Upper lobe of left lung (tissue), 6 donors: ENCODE data around the gene CXCL5. TPM values are rescaled to one million over a fixed set of nuclear protein-coding genes. Genes with fewer than 3 reads are reported as not detected.

Experiments
- ATAC-seq, 2 donors: fragments of 200-7000 bp; cut with Tn5 transposase; one replicate each; pipeline ENCODE4 v1.9.1; 2022; ENCODE audit warnings: mild to moderate bottlenecking in 2 of 2, moderate library complexity in 2 of 2; ENCODE audit not compliant: low FRiP score in 2 of 2
- DNase-seq, 2 donors: peaks; one replicate each; pipeline ENCODE4 v3.0.0-alpha.2; 2019 to 2020
- H3K27ac ChIP-seq, 4 donors: fragments of 200-600 bp; sonication (generic); one replicate each; pipeline ENCODE4 v1.5.1; 2016 to 2019
- H3K27me3 ChIP-seq, 4 donors: fragments of 200-600 bp; sonication (generic); one replicate each; pipeline ENCODE4 v1.5.1; 2017 to 2019
- H3K36me3 ChIP-seq, 4 donors: fragments of 200-600 bp; sonication (generic); one replicate each; pipeline ENCODE4 v1.5.1; 2016 to 2019
- H3K4me1 ChIP-seq, 4 donors: fragments of 200-600 bp; sonication (generic); one replicate each; pipeline ENCODE4 v1.5.1; 2018 to 2019
- H3K4me3 ChIP-seq, 4 donors: fragments of 200-600 bp; sonication (generic); one replicate each; pipeline ENCODE4 v1.5.1; 2017 to 2019; ENCODE audit warnings: mild to moderate bottlenecking in 2 of 4, moderate library complexity in 1 of 4
- H3K9me3 ChIP-seq, 4 donors: fragments of 200-600 bp; sonication (generic); one replicate each; pipeline ENCODE4 v1.5.1; 2018 to 2019
- EP300 ChIP-seq, 4 donors: sonication (generic); formaldehyde crosslinking; IDR thresholded peaks; one replicate each; pipeline ENCODE4 v1.5.1; 2017; ENCODE audit warnings: antibody characterized with exemption in 4 of 4, control low read depth in 2 of 4
- POLR2A ChIP-seq, 4 donors: fragments of 450-650 bp; IDR thresholded peaks; one replicate each; pipeline ENCODE4 v1.5.1; 2016 to 2017; ENCODE audit warnings: antibody characterized with exemption in 4 of 4, mild to moderate bottlenecking in 2 of 4
- POLR2AphosphoS5 ChIP-seq, 2 donors: sonication (generic); formaldehyde crosslinking; IDR thresholded peaks; one replicate each; pipeline ENCODE4 v1.5.1; 2017; ENCODE audit warnings: antibody characterized with exemption in 2 of 2
- WGBS, 2 donors: methylation state at CpG; one replicate each; pipeline ENCODE4 v1.1.5; 2017 to 2018; 5-methylcytosine and 5-hydroxymethylcytosine counted together
- total RNA-seq, 6 donors: library from RNA; depleted of rRNA in 4 of 6; stranded (reverse); fragments of >200 nt in 4 of 6; gene quantifications; one replicate each; pipeline versions ENCODE4 v1.1.0 to v1.2.1, GENCODE V29; 2016 to 2021
- TF ChIP-seq, protein P1 (sequence below), 6 experiments: fragments of 450-650 bp in 4 of 6; fragments of 200-600 bp in 2 of 6; sonication (generic) in 2 of 6; IDR thresholded peaks; one replicate each; pipeline ENCODE4 v1.5.1; 2016 to 2019; ENCODE audit warnings: antibody characterized with exemption in 6 of 6
- donor health status: DM: no; HTN: no; CAD: no; lungs with moderate emphysema.
- donor health status: DM: no; HTN: yes; CAD: no; lungs with severe emphysema.

The CXCL5 gene
- total RNA-seq, 6 donors from 2014 or later: 2.1 to 16.0 (median 6.7) TPM

GRCh38 chr4:74044677-74045076, 46.2 kb upstream of the CXCL5 start:
- no peak for ATAC-seq
- Histone ChIP-seq H3K4me1 (peaks cover 0 to 4% (median under 1%) of the 10 kb centered on the region in 4 donors), H3K4me3 (no peak overlapping the region), H3K36me3 (no peaks in the 10 kb centered on the region), H3K9me3 (peaks cover 0 to 11% (median 6%) of the 10 kb centered on the region in 4 donors), H3K27ac (no peak overlapping the region), H3K27me3 (no peaks in the 10 kb centered on the region)
- TF ChIP-seq POLR2AphosphoS5 (IDR thresholded peaks at IDR 0.05) (no peak), POLR2A (IDR thresholded peaks at IDR 0.05) (no peak)
- TF ChIP-seq, protein P1, sequence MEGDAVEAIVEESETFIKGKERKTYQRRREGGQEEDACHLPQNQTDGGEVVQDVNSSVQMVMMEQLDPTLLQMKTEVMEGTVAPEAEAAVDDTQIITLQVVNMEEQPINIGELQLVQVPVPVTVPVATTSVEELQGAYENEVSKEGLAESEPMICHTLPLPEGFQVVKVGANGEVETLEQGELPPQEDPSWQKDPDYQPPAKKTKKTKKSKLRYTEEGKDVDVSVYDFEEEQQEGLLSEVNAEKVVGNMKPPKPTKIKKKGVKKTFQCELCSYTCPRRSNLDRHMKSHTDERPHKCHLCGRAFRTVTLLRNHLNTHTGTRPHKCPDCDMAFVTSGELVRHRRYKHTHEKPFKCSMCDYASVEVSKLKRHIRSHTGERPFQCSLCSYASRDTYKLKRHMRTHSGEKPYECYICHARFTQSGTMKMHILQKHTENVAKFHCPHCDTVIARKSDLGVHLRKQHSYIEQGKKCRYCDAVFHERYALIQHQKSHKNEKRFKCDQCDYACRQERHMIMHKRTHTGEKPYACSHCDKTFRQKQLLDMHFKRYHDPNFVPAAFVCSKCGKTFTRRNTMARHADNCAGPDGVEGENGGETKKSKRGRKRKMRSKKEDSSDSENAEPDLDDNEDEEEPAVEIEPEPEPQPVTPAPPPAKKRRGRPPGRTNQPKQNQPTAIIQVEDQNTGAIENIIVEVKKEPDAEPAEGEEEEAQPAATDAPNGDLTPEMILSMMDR (IDR thresholded peaks at IDR 0.05): no peak
- WGBS, 2 donors: 88 to 89% methylated on average over 3 of the region's 3 CpGs
- DNase-seq: no peak

DNA sequence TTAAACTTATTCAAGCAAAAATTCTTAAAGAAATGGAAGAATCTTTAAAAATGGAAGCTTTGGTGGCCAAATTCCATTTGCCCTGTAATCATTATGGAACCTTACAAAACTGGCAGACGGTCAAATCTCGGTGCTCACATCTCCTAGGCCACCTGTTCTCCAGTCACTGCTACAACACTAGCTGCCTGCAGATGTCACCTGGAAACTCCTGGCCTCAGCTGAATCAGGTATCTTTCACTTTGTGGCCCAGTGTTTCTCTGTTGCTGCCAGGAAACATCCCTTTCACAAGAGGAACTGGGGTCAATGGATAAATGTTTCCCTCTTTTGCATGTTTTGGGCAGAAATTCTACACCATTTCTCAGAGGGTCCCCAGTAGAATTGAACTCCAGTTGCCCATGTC, 44.2 kb upstream of the CXCL5 start:
- ATAC-seq: no peak

DNA sequence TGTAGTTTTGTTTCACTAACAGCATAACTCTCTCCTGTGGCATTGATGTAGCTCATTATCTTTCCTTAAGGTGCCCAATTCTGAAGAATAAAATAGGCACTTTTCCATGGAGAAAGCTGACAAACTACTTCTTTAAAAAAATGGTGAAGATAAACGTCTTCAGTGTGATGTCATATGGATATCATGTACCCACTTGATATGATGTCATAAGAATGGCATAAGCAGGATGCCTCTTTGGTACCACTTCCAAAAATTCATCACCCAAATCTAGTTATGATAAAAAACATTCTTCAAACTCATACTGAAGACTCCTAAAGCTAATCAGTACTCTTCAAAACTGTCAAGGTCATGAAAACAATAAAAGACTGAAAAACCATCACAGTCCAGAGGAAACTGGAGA, 42.9 kb upstream of the CXCL5 start:
- H3K27ac ChIP-seq: no peak overlapping the region
- no peaks in the 10 kb centered on the region for H3K36me3 ChIP-seq
- 42 to 52% methylated on average over 1 of the region's 1 CpG for WGBS, 2 donors
- TF ChIP-seq POLR2AphosphoS5 (IDR thresholded peaks at IDR 0.05): no peak
- no peak for TF ChIP-seq POLR2A (IDR thresholded peaks at IDR 0.05)
- TF ChIP-seq, protein P1 (IDR thresholded peaks at IDR 0.05): no peak
- no peak for TF ChIP-seq EP300 (IDR thresholded peaks at IDR 0.05)
- no peak overlapping the region for H3K4me3 ChIP-seq
- H3K9me3 ChIP-seq: peaks cover 0 to 3% (median 0%) of the 10 kb centered on the region in 4 donors
- no peak for ATAC-seq
- H3K4me1 ChIP-seq: peaks cover 2 to 14% (median 8%) of the 10 kb centered on the region in 4 donors
- no peak for DNase-seq
- H3K27me3 ChIP-seq: no peaks in the 10 kb centered on the region

More for the DNA sequence above, 44.2 kb upstream of the CXCL5 start:
- TF ChIP-seq, protein P1 (IDR thresholded peaks at IDR 0.05): no peak
- TF ChIP-seq EP300 (IDR thresholded peaks at IDR 0.05) (no peak), POLR2A (IDR thresholded peaks at IDR 0.05) (no peak), POLR2AphosphoS5 (IDR thresholded peaks at IDR 0.05) (no peak)
- Histone ChIP-seq H3K4me3 (no peak overlapping the region), H3K27ac (no peak overlapping the region), H3K36me3 (no peaks in the 10 kb centered on the region), H3K4me1 (peaks cover 2 to 12% (median 6%) of the 10 kb centered on the region in 4 donors), H3K9me3 (peaks cover 0 to 11% (median 6%) of the 10 kb centered on the region in 4 donors), H3K27me3 (no peaks in the 10 kb centered on the region)
- 79 to 83% methylated on average over 2 of the region's 2 CpGs for WGBS, 2 donors
- DNase-seq: no peak

GRCh38 chr4:74039315-74039763, 40.9 kb upstream of the CXCL5 start:
- Histone ChIP-seq H3K4me3 (peak overlapping the region in 3 of 4 donors; percentile 52 to 73 (median 66)), H3K36me3 (no peaks in the 10 kb centered on the region), H3K9me3 (no peaks in the 10 kb centered on the region), H3K27me3 (no peaks in the 10 kb centered on the region), H3K27ac (peak overlapping the region; percentile 69 to 87 (median 84)), H3K4me1 (peaks cover 2 to 14% (median 8%) of the 10 kb centered on the region in 4 donors)
- WGBS, 2 donors: 15 to 17% methylated on average over 4 of the region's 4 CpGs
- DNase-seq (no peak), ATAC-seq (peak; percentile 9 to 16)
- no peak for TF ChIP-seq POLR2A (IDR thresholded peaks at IDR 0.05)
- TF ChIP-seq EP300 (IDR thresholded peaks at IDR 0.05): no peak
- TF ChIP-seq POLR2AphosphoS5 (IDR thresholded peaks at IDR 0.05): no peak
- TF ChIP-seq, protein P1 (IDR thresholded peaks at IDR 0.05): no peak
